ENCODE results near the gene QPCT.

Gene QPCT

DNA sequence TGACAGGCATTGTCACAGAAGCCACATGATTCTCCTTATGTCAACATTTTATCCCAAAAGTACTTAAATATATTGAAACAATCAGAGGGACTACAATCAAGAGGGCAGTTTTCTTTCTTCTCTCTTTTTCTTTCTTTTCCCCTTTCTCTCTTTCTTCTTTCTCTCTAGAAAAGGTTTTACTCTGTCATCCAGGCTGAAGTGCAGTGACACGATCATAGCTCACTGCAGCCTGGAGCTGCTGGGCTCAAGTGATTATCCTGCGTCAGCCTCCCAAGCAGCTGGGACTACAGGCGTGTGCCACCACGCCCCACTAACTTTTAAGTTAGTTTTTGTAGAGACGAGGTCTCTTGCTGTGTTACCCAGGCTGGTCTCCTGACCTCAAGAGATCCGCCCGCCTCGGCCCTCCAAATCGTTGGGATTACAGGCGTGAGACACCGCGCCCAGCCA lies 18.8 kb upstream of the QPCT start:
- DNase-seq = no peak

DNA sequence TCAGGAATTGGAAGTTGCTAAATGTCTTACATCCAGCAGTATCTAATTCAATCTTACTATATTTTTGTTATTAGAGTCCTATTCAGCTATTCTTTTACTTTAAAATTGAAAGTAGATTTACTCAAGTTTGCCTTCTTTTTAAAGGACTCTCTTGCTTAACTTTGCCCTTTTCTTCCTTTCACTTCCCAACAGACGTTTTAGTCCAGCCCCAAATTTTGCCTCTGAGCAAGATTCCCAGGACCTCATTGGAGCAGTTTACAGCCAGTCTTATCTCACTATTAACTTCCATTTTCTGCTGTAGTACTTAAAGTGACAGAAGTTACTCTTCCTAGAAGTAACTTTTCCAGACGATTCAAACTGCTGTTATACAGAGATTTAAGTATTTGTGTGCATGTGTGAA lies 18.1 kb upstream of the QPCT start:
- no peak for DNase-seq

DNA sequence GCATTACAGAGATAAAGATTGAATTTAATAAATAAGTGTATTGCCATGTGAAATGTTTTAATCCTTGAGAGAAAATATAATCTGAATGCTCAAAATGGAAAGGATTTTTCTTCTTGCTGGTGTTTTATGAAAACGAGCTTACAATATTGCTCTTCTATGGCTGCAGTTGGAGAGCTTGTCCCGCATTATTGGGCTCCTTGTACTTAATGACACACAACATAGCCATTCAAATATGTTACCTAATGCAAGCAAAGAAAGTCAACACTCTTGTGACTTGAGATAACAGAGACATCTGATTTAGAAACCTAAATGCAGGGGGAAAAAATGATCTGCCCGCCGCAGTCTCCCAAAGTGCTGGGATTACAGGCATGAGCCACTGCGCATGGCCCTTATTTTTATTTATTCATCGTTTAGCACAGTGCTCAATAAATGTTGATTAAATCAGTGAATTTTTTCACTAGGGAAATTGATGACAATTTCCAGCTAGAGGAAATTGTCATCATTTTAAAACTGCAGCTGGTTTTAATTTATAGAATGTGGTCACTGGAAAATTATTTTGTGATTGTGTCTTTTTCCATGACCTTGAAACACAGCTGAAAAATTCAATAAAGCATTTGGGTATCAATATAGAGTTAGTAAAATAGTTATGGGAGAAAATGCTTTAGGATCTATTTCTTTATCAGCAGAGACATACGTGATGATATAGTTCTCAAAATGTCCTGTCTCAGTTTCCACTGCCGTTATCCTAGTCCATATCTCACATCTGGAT lies 17.4 kb upstream of the QPCT start:
- no peak for DNase-seq

- DNase-seq = no peak
Measured at GRCh38 chr2:37330681-37331080, 13.7 kb upstream of the QPCT start.

DNA sequence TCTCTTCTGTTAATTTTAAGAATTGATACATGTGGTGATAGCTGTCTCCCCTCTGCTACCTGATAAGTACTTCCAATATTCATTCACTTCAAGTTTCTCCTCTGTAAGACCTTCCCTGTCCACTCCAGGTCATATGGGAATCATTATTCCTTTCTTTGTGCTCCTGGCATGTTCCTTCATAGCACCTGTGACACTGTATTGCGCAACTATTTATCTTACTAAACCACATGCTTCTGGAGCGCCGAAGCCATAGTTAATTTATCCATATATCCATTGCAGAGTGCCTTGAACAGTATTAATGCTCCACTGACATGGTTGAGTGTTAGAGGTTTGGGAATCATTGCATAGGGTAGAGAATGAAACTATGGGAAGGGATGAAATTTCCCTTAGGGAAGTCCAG lies 11.9 kb upstream of the QPCT start:
- no peak for DNase-seq

DNA sequence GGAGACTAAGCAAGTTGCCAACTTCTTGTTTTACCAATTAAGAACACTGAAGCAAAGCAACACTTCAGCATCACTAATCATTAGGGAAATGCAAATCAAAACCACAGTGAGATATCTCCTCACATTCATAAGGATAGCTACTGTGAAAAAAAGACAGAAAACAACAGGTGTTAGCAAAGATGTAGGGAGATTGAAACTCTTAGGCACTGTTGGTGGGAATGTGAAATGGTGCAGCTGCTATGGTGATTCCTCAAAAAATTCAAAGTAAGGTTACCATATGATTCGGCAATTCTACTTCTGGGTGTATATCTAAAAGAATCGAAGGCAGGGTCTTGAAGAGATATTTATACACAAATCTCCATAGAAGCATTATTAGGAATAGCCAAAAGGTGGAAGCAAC lies 11.2 kb upstream of the QPCT start:
- no peak for DNase-seq

GRCh38 chr2:37335604-37336003 lies 8.8 kb upstream of the QPCT start:
- no peak for DNase-seq

- DNase-seq = no peak
Measured at GRCh38 chr2:37337620-37338280, 6.7 kb upstream of the QPCT start.

- no peak for DNase-seq
Measured at GRCh38 chr2:37338933-37339332, 5.5 kb upstream of the QPCT start.

DNA sequence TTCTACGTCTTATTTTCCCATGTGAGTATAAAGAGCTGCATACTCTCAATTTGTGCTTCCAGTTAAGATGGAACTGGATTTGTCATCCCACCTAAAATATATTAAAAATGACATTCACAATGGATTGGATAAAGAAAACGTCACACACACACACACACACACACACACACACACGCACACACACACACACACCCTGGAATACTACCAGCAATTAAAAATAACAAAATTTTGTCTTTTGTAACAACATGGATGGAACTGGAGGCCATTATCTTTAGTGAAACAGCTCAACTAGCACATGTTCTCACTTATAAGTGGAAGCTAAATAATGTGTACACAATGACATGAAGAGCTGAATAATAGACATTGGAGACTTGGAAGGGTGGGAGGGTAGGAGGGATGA lies 3.8 kb upstream of the QPCT start:
- DNase-seq = no peak

DNA sequence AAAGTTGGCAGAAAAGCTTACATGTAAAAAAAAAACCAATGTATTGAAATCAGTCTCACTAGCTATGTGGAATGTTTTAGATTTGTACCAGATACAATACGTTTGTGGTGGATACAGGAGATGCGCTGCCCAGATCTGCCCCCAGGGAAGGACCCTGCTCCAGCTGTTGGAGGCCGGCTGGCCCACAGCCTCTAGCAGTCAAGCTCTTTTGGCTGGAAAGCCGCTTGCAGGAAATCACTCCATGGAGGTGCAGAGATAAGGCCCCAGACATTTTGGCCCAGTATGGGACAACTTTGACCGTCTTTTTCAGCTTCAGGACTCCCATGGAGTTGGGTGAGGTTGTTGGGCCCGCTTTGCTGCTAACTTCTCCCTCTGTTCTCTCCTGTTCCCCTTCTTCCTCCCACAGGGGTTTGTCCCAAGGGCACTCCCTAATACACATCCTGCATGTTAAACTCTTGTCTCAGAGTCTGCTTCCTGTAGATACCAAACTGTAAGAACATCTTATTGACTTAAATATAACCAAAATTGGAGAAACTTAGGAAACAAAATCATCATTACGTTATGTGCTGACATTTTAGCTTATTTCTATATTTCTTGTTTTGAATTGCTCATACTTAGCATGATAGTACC lies 1.7 kb upstream of the QPCT start:
- no peak for DNase-seq

GRCh38 chr2:37343537-37344434 lies 644 bp upstream of the QPCT start:
- no peak for DNase-seq

- DNase-seq = no peak
Measured at GRCh38 chr2:37348155-37348554, 3.7 kb downstream of the QPCT start.

DNA sequence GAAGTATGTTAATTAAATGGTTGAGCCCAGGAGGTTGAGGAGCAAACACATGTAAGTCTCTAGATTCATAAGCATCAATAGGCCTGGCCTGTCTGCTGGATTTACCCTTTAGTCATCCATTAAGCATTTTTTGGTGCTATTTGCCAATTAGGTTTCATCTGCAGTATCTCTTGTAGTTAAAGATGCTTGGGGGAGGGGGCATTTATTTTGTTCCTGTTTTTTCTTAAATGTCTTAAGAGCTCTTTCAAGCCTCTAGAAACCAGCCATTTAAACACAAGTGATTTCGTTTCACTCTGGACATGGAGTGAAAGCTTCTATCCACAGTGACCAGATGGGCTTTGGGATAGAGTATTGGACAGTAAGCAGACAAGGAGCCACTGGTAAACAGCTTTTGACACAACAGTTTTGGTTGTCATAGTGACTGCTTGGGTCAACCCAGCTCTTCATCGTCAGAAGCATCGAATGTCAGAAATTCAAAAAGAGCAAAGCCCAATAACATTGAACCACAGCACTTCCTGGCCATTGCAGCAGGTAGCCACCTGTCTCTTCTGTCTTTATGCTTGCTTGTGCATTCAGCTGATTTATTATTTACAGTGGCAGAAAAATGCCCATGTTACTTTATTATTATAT lies 4.9 kb downstream of the QPCT start:
- peak in 1 of 2 experiments; percentile 46 for DNase-seq

- peak in 1 of 2 experiments; percentile 46 for DNase-seq
Measured at GRCh38 chr2:37350034-37350433, 5.6 kb downstream of the QPCT start.

DNA sequence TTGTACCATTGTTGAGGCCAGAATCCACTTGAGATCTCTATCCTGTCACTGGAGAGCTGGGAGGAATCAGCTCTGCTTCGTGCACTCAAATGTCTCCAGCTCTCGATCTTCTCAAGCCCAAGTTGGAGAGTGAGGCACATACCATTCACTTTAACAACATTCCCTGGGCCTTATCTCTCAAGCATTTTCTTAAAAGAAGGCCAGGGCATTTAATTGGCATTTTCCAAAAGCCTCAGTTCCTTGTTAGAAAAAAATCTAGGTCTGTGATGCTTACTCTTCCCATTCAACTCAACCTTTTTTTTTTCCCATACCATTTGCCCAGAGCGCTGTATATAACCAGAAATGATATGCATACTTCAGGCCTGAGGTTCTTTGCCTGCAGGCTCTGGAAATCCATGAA lies 10.1 kb downstream of the QPCT start:
- no peak for DNase-seq

DNA sequence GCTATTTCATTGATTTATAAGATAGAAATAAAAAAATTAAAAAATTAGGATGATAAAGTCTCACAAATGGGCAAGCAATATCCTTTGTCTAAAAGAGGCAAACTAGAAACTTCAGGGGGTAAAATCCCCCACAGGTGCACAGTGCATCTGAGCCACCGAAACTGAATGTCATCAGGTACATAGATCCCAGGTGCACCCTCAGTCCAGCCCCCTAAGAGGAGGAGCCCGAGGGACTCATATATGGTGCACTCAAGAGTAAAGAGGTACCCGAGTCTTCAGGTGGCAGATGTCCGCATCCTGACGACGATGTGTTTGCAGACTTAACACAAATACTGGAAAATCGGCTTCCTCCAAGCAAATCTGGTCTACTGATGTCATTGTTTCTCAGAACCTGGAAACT lies 11.3 kb downstream of the QPCT start:
- no peak for DNase-seq

DNA sequence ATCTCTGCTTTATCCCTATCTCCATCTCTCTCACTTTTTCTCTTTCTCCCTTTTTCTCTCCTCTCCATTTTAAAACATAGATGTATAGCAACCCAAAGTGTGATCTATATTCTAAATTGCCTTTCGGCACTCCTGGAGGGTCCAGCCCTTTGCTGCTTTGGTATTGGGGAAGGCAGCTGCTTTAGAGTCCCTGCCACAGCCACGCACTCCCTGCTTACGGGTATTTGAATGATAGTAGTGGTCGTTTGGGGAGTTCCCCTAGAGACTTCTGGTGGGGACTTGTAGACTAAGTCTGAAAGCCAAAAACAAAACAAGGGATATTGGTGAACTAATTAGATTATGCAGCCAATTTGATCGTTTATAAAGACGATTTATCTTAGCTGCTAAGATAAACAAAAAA lies 11.9 kb downstream of the QPCT start:
- no peak for DNase-seq

- DNase-seq = no peak
Measured at GRCh38 chr2:37357069-37357468, 12.6 kb downstream of the QPCT start.

GRCh38 chr2:37357530-37357929 lies 13.1 kb downstream of the QPCT start:
- DNase-seq = no peak

GRCh38 chr2:37358466-37358865 lies 14.0 kb downstream of the QPCT start:
- DNase-seq = no peak

DNA sequence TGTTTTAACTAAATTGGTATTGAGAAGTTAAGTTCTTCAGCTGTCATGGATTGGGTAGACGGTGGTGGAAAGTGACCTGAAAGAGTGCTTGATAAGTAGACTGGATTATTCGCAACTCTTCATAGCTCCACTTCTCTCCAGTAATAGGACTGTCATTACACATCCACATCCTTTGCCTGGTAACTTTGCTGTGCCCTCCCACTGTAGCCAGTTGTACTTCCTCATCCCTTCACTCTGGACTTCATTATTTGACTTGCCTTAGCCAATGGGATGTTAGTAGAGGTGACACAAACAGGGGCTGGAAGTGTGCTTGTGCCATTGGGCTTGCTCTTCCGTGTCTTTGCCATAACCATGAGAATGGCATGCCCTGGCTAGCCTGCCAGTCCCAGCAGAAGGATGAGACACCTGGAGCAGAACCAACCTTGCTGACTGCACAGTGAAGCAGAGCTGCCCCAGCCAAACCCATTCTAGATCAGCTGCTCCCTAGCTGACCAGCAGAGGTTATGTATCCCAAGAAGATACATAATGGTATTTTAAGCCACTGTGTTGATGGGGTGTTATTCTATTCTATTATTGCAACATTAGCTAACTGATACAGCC lies 16.9 kb downstream of the QPCT start:
- DNase-seq = no peak
